IMR-90 (cell line): ENCODE measurements around the gene CLCN6. TPM values are rescaled to one million over a fixed set of nuclear protein-coding genes. Genes with fewer than 3 reads are reported as not detected.
A peak's percentile ranks its signal among the peaks of the same experiment; 100 is the strongest.

Experiments
- ATAC-seq: fragments of 200-7000 bp; cut with Tn5 transposase; 2 replicates; pipeline ENCODE4 v1.9.1; 2020; ENCODE audit warnings: low read depth, mild to moderate bottlenecking, moderate library complexity
- BruUV-seq: library from RNA; stranded (reverse); fragments of 400-500 nt; replicated peaks from 2 replicates; lab custom pipeline; 2021; lab: Mats Ljungman, UMichigan
- CTCF ChIA-PET: fragments of 300-600 bp; formaldehyde crosslinking; extraction: SDS; loops from one replicate; lab custom pipeline; 2021; ENCODE audit warnings: antibody characterized with exemption; lab: Yijun Ruan, JAX
- POLR2A ChIA-PET: fragments of 300-600 bp; sonication (Branson Sonifier 250); formaldehyde crosslinking; loops from one replicate; lab custom pipeline; 2022; ENCODE audit warnings: antibody characterized with exemption; ENCODE audit not compliant: unreplicated experiment; lab: Charles Lee
- DNase-seq: peaks from one replicate; pipeline ENCODE4 v3.0.0; 2013
- H2AFZ ChIP-seq: replicated peaks from 2 replicates; pipeline ENCODE3; 2013; ENCODE audit warnings: low read length, mild to moderate bottlenecking; ENCODE audit not compliant: poor library complexity
- H2AK5ac ChIP-seq: 2 replicates; pipeline ENCODE4 v1.6.1; 2013; ENCODE audit warnings: low read depth, low read length, inconsistent platforms
- H2AK9ac ChIP-seq: replicated peaks from 2 replicates; pipeline ENCODE3; 2013; ENCODE audit warnings: mild to moderate bottlenecking, low read depth, low read length, moderate library complexity; ENCODE audit not compliant: poor library complexity
- H2BK120ac ChIP-seq: 2 replicates; pipeline ENCODE4 v1.6.1; 2013; ENCODE audit warnings: low read depth, low read length, inconsistent platforms
- H2BK15ac ChIP-seq: 3 replicates; pipeline ENCODE4 v1.6.1; 2013; ENCODE audit warnings: low read depth, low read length, inconsistent platforms
- H2BK20ac ChIP-seq: 2 replicates; pipeline ENCODE4 v1.6.1; 2013; ENCODE audit warnings: low read depth, mild to moderate bottlenecking, inconsistent platforms, low read length, moderate library complexity
- H2BK5ac ChIP-seq: 2 replicates; pipeline ENCODE4 v1.6.1; 2013; ENCODE audit warnings: mild to moderate bottlenecking, low read depth, low read length, inconsistent platforms; ENCODE audit not compliant: poor library complexity, severe bottlenecking
- H3K14ac ChIP-seq: replicated peaks from 2 replicates; pipeline ENCODE4 v1.6.1; 2013; ENCODE audit warnings: low read depth, low read length, inconsistent platforms
- H3K18ac ChIP-seq: 2 replicates; pipeline ENCODE4 v1.6.1; 2013; ENCODE audit warnings: low read depth, low read length, control low read depth
- H3K23ac ChIP-seq: 2 replicates; pipeline ENCODE4 v1.6.1; 2013; ENCODE audit warnings: low read depth, low read length, inconsistent platforms
- H3K27ac ChIP-seq: 2 replicates; pipeline ENCODE4 v1.5.1; 2013; ENCODE audit warnings: mild to moderate bottlenecking, control low read depth, low read length; ENCODE audit not compliant: insufficient read depth
- H3K27me3 ChIP-seq: 2 replicates; pipeline ENCODE4 v1.6.1; 2013; ENCODE audit warnings: low read length; ENCODE audit not compliant: control insufficient read depth, insufficient read depth
- H3K36me3 ChIP-seq: 2 replicates; pipeline ENCODE4 v1.6.1; 2013; ENCODE audit warnings: low read length, mixed read lengths; ENCODE audit not compliant: control insufficient read depth, insufficient read depth
- H3K4ac ChIP-seq: 2 replicates; pipeline ENCODE4 v1.6.1; 2013; ENCODE audit warnings: low read depth, low read length, inconsistent platforms
- H3K4me1 ChIP-seq: 2 replicates; pipeline ENCODE4 v1.6.1; 2013; ENCODE audit warnings: low read length, mixed read lengths; ENCODE audit not compliant: control insufficient read depth, insufficient read depth
- H3K4me2 ChIP-seq: 2 replicates; pipeline ENCODE4 v1.6.1; 2013; ENCODE audit warnings: low read depth, mild to moderate bottlenecking, control low read depth, low read length, moderate library complexity
- H3K4me3 ChIP-seq: 2 replicates; pipeline ENCODE4 v1.5.1; 2013; ENCODE audit warnings: low read depth, mild to moderate bottlenecking, control low read depth, low read length, moderate library complexity; ENCODE audit not compliant: insufficient read depth
- H3K56ac ChIP-seq: 2 replicates; pipeline ENCODE4 v1.6.1; 2013; ENCODE audit warnings: low read length, inconsistent platforms; ENCODE audit not compliant: insufficient read depth; ENCODE audit errors: extremely low read depth
- H3K79me1 ChIP-seq, 2 experiments: 2 replicates each; pipeline ENCODE4 v1.6.1; 2013; ENCODE audit warnings: low read length in 2 of 2, inconsistent platforms in 1 of 2, low read depth in 1 of 2
- H3K9ac ChIP-seq: 2 replicates; pipeline ENCODE4 v1.6.1; 2013; ENCODE audit warnings: low read depth, low read length, control low read depth
- H3K9me1 ChIP-seq: 2 replicates; pipeline ENCODE4 v1.6.1; 2013; ENCODE audit warnings: low read length, inconsistent platforms; ENCODE audit not compliant: insufficient read depth
- H3K9me3 ChIP-seq: 2 replicates; pipeline ENCODE4 v1.6.1; 2013; ENCODE audit warnings: low read length; ENCODE audit not compliant: control insufficient read depth, insufficient read depth
- H4K20me1 ChIP-seq: 2 replicates; pipeline ENCODE4 v1.6.1; 2013; ENCODE audit warnings: low read length, inconsistent platforms; ENCODE audit not compliant: insufficient read depth
- H4K5ac ChIP-seq: 2 replicates; pipeline ENCODE4 v1.6.1; 2013; ENCODE audit warnings: mild to moderate bottlenecking, low read depth, low read length, control low read depth
- H4K8ac ChIP-seq, 2 experiments: 2 replicates each; pipeline ENCODE4 v1.6.1; 2013; ENCODE audit warnings: low read depth in 2 of 2, low read length in 2 of 2, control low read depth in 1 of 2, inconsistent platforms in 1 of 2
- H4K91ac ChIP-seq: 2 replicates; pipeline ENCODE4 v1.6.1; 2013; ENCODE audit warnings: low read depth, low read length, inconsistent platforms; ENCODE audit not compliant: insufficient read depth
- CEBPB ChIP-seq: IDR thresholded peaks from 2 replicates; pipeline ENCODE4 v1.6.1; 2012; ENCODE audit warnings: low read depth, low read length, improper control_type of control experiment
- MAZ ChIP-seq: IDR thresholded peaks from 2 replicates; pipeline ENCODE4 v1.6.1; 2012; ENCODE audit warnings: low read depth, mild to moderate bottlenecking, low read length, improper control_type of control experiment, moderate library complexity, borderline replicate concordance
- MXI1 ChIP-seq: IDR thresholded peaks from 2 replicates; pipeline ENCODE4 v1.6.1; 2012; ENCODE audit warnings: low read depth, mild to moderate bottlenecking, low read length, moderate library complexity, borderline replicate concordance
- RFX5 ChIP-seq: IDR thresholded peaks from 2 replicates; pipeline ENCODE4 v1.8.0; 2012; ENCODE audit warnings: low read depth, mild to moderate bottlenecking, low read length, moderate library complexity
- WGBS, 2 experiments: methylation state at CpG; one replicate each; pipeline versions ENCODE4 v1.1.5 to v1.1.7; 2013; ENCODE audit warnings: missing lambda C conversion rate in 2 of 2; ENCODE audit not compliant: insufficient read length in 1 of 2; ENCODE audit errors: extremely low coverage in 2 of 2; 5-methylcytosine and 5-hydroxymethylcytosine counted together
- dilution Hi-C: fragments of 300-500 bp; cut with HindIII; formaldehyde crosslinking; loops from one replicate; pipeline ENCODE4 v1.14.3; 2018; ENCODE audit warnings: low sequenced_read_pairs; ENCODE audit not compliant: unreplicated experiment
- in situ Hi-C: fragments of 300-500 bp; cut with MboI; formaldehyde crosslinking; loops from 3 replicates; pipeline ENCODE4 v1.14.3; 2019; ENCODE audit warnings: low sequenced_read_pairs, inconsistent platforms, mixed read lengths
- intact Hi-C: fragments of 100-400 bp; cut with micrococcal nuclease; formaldehyde crosslinking; loops from 2 replicates; pipeline ENCODE4 v1.10.0; 2022
- polyA plus RNA-seq, 3 experiments: library from polyadenylated mRNA; depleted of rRNA; stranded (reverse); fragments of >200 nt; gene quantifications; 2 replicates each; pipeline ENCODE4 v1.2.3, GENCODE V29; 2012; ENCODE audit warnings: low replicate concordance in 1 of 3
- total RNA-seq: library from RNA; depleted of rRNA; stranded (reverse); fragments of >200 nt; gene quantifications from 2 replicates; pipeline ENCODE4 v1.2.3, GENCODE V29; 2012

Gene CLCN6
- total and polyA plus RNA-seq, 2 of the 4 experiments (the other 2 are of a cell fraction): 4.1 to 10.6 TPM

DNA sequence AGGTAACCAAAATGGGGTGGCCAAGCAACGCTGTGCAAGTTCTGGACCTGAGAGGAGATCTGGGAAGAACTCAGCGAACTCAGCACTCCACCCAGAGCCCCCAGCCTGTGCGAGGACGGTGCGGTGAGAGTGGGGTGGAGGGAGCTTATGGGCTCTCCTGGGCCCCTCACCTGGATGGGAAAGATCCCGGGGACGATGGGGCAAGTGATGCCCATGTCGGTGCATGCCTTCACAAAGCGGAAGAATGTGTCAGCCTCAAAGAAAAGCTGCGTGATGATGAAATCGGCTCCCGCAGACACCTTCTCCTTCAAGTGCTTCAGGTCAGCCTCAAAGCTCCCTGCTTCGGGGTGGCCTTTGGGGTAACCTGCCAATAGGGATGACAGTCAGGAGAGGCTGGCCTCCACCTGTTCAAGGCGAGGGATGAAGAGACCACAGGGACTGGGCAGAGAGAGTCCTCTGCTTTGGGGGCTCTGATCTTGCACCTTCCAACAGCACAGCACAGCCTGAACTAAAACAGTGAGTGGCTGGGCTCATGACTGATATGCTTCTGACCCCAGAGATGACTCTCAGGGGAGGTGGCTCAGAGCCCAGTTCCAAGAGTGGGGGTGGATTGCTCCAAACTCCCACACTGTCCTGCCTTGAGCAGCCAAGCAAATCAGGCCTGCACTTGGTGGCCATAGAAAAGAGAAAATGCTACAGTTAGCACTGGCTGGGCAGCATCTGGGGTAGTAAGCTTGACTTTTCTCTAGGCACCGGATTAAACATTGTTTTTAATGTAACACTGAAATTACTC lies 9.8 kb upstream of the CLCN6 start:
- Histone ChIP-seq H2AK5ac (no peak overlapping the region), H3K9me3 (no peaks in the 10 kb centered on the region), H3K4ac (no peak overlapping the region), H3K56ac (no peak overlapping the region), H3K18ac (no peak overlapping the region), H4K8ac (no peak overlapping the region), H3K4me2 (no peak overlapping the region), H3K9me1 (peaks cover 18% of the 10 kb centered on the region; the same call in 1 of the 2 replicates), H3K27me3 (no peaks in the 10 kb centered on the region), H4K91ac (no peak overlapping the region), H2BK120ac (no peak overlapping the region), H3K36me3 (peaks cover 56% of the 10 kb centered on the region), H3K4me3 (no peak overlapping the region), H2BK5ac (no peak overlapping the region), H2BK15ac (no peak overlapping the region), H3K4me1 (peaks cover 17% of the 10 kb centered on the region), H3K79me1 (peaks cover 0 to 12% of the 10 kb centered on the region in 2 experiments; a peak in 1 of 4 replicates), H2AK9ac (peak overlapping the region; percentile 9), H4K20me1 (no peaks in the 10 kb centered on the region), H2AFZ (peak overlapping the region; percentile 18), H4K5ac (no peak overlapping the region), H3K14ac (no peak overlapping the region), H3K9ac (no peak overlapping the region), H3K23ac (no peak overlapping the region), H2BK20ac (no peak overlapping the region), H3K27ac (no peak overlapping the region)
- WGBS, 2 experiments: 100% methylated on average over 3 of the region's 15 CpGs; no CpG with 5 or more reads in 1 of the 2 experiments
- intact Hi-C loops: no loop called here
- DNase-seq (peak; percentile 64), ATAC-seq (peak; percentile 72)
- POLR2A ChIA-PET: no interaction called here
- no TSS peak for BruUV-seq
- in situ Hi-C loops: no loop called here
- TF ChIP-seq CEBPB (peak; percentile 23; the same call in 1 of the 2 replicates), RFX5 (no peak), MAZ (peak; percentile 24; the same call in 1 of the 2 replicates), MXI1 (no peak)
- dilution Hi-C loops: no loop called here
- CTCF ChIA-PET: no interaction called here
